Measurements from ENCODE around the gene REEP1. TPM values are rescaled to one million over a fixed set of nuclear protein-coding genes. Genes with fewer than 3 reads are reported as not detected.
A peak's percentile ranks its signal among the peaks of the same experiment; 100 is the strongest.

The REEP1 gene
- total and polyA plus RNA-seq, 2 of the 13 experiments (the other 11 are each of a cell fraction or from before 2014, with no cell fraction given): 0.27 TPM; not detected in 1

GRCh38 chr2:86298411-86299390, 38.7 kb downstream of the REEP1 start:
- DNase-seq (ENCODE audit: low spot score): peak; percentile 38
- ATAC-seq: peak; percentile 92

More at GRCh38 chr2:86298411-86299390, 38.7 kb downstream of the REEP1 start:
- intact Hi-C loops (cut with micrococcal nuclease; ENCODE audit: unreplicated experiment): loop anchor here (2.0 kb wide), 1 partner anchor 74 kb away; no protein-coding TSS in a partner anchor
- H3K4me2 ChIP-seq (ENCODE audit: low read depth, low read length): no peak overlapping the region
- ChIA-PET POLR2A (no interaction called here), CTCF (ENCODE audit: low intra/inter-chr PET ratio, low total read pairs) (interaction anchor here (0.7 kb wide), 1 partner anchor 69 kb away, joined by 3 read pairs; no protein-coding TSS in a partner anchor)
- no peaks in the 10 kb centered on the region for H3K79me2 ChIP-seq (ENCODE audit: insufficient read depth, low read length)
- no peak overlapping the region for H3K27ac ChIP-seq (ENCODE audit: extremely low read length, insufficient read depth, low read length)
- no peaks in the 10 kb centered on the region for H3K9me3 ChIP-seq (ENCODE audit: low read length)
- peaks cover 7% of the 10 kb centered on the region for H3K4me1 ChIP-seq (ENCODE audit: insufficient read depth, low read length)
- peak; percentile 87 for FAIRE-seq
- 6% methylated on average over 11 of the region's 11 CpGs for WGBS (ENCODE audit: low lambda C conversion rate)
- H3K9ac ChIP-seq (ENCODE audit: insufficient read depth, low read depth, low read length): no peak overlapping the region
- no peaks in the 10 kb centered on the region for H3K36me3 ChIP-seq (replicated peaks in 1 of 2; ENCODE audit: control insufficient read depth in 1 of 2, insufficient read depth in 2 of 2, low read length in 2 of 2)
- H3K4me3 ChIP-seq (replicated peaks in 1 of 3; ENCODE audit: insufficient read depth in 1 of 3, low read depth in 2 of 3, low read length in 3 of 3): no peak overlapping the region
- peak; percentile 79 for TF ChIP-seq SMC3 (IDR thresholded peaks at IDR 0.05; ENCODE audit: low read length)
- TF ChIP-seq ARHGAP35 (CRISPR knock-in tag; IDR thresholded peaks at IDR 0.05; ENCODE audit: borderline replicate concordance): no peak
- TF ChIP-seq ZFP90 (CRISPR knock-in tag; IDR thresholded peaks at IDR 0.05; ENCODE audit: borderline replicate concordance): no peak
- TF ChIP-seq LCORL (IDR thresholded peaks at IDR 0.05): no peak
- TF ChIP-seq LCORL (CRISPR knock-in tag; IDR thresholded peaks at IDR 0.05): no peak
- TF ChIP-seq GLMP (CRISPR knock-in tag; IDR thresholded peaks at IDR 0.05; ENCODE audit: borderline replicate concordance): no peak
- TF ChIP-seq ZNF317 (CRISPR knock-in tag; IDR thresholded peaks at IDR 0.05): 0 out of 2 replicates have a peak, but pooled peaks have one; percentile 14
- no peak for TF ChIP-seq MZF1 (CRISPR knock-in tag; IDR thresholded peaks at IDR 0.05; ENCODE audit: borderline replicate concordance)
- TF ChIP-seq MAFF (IDR thresholded peaks at IDR 0.05; ENCODE audit: low read depth, low read length): peak; percentile 70
- TF ChIP-seq RAD21 (CRISPR knock-in tag; IDR thresholded peaks at IDR 0.05): peak; percentile 54
- TF ChIP-seq, protein P1, sequence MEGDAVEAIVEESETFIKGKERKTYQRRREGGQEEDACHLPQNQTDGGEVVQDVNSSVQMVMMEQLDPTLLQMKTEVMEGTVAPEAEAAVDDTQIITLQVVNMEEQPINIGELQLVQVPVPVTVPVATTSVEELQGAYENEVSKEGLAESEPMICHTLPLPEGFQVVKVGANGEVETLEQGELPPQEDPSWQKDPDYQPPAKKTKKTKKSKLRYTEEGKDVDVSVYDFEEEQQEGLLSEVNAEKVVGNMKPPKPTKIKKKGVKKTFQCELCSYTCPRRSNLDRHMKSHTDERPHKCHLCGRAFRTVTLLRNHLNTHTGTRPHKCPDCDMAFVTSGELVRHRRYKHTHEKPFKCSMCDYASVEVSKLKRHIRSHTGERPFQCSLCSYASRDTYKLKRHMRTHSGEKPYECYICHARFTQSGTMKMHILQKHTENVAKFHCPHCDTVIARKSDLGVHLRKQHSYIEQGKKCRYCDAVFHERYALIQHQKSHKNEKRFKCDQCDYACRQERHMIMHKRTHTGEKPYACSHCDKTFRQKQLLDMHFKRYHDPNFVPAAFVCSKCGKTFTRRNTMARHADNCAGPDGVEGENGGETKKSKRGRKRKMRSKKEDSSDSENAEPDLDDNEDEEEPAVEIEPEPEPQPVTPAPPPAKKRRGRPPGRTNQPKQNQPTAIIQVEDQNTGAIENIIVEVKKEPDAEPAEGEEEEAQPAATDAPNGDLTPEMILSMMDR (CRISPR knock-in tag; IDR thresholded peaks at IDR 0.05): peak; percentile 71
- no peak for TF ChIP-seq HIC2 (CRISPR knock-in tag; IDR thresholded peaks at IDR 0.05; ENCODE audit: low read depth)
- TF ChIP-seq, protein P2, sequence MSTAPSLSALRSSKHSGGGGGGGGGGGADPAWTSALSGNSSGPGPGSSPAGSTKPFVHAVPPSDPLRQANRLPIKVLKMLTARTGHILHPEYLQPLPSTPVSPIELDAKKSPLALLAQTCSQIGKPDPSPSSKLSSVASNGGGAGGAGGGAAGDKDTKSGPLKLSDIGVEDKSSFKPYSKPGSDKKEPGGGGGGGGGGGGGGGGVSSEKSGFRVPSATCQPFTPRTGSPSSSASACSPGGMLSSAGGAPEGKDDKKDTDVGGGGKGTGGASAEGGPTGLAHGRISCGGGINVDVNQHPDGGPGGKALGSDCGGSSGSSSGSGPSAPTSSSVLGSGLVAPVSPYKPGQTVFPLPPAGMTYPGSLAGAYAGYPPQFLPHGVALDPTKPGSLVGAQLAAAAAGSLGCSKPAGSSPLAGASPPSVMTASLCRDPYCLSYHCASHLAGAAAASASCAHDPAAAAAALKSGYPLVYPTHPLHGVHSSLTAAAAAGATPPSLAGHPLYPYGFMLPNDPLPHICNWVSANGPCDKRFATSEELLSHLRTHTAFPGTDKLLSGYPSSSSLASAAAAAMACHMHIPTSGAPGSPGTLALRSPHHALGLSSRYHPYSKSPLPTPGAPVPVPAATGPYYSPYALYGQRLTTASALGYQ (CRISPR knock-in tag; IDR thresholded peaks at IDR 0.05): no peak
- TF ChIP-seq STAG1 (CRISPR knock-in tag; IDR thresholded peaks at IDR 0.05): peak; percentile 72
- 0 out of 2 replicates have a peak, but pooled peaks have one; percentile 23 for TF ChIP-seq RNF2 (conservative IDR thresholded peaks at IDR 0.05; ENCODE audit: low read depth)
- peak; percentile 49 to 72; a peak in 3 of 4 replicates for TF ChIP-seq MAFK (conservative IDR thresholded peaks at IDR 0.05 in 1 of 2, IDR thresholded peaks at IDR 0.05 in 1 of 2; ENCODE audit: low read length in 2 of 2)
- TF ChIP-seq KMT2B (CRISPR knock-in tag; IDR thresholded peaks at IDR 0.05): no peak
- H4K20me1 ChIP-seq (ENCODE audit: insufficient read depth, low read length): no peaks in the 10 kb centered on the region
- in situ Hi-C loops (cut with HindIII; ENCODE audit: extremely low pct_ligation_motif_present, low pct_unique_long_range_greater_than_20kb): no loop called here
- H3K27me3 ChIP-seq (ENCODE audit: control insufficient read depth in 1 of 2, insufficient read depth in 2 of 2, low read length in 2 of 2): peaks cover 3 to 20% of the 10 kb centered on the region in 2 experiments; a peak in 3 of 5 replicates
- BruUV-seq (replicated peaks): no TSS peak
- no peak overlapping the region for H2AFZ ChIP-seq (ENCODE audit: low read length)
